Skeletal muscle tissue (tissue), 5 donors: Measurements from ENCODE around the gene PDE3B. TPM values are rescaled to one million over a fixed set of nuclear protein-coding genes. Genes with fewer than 3 reads are reported as not detected.

Experiments
- H3K27ac ChIP-seq: one replicate; pipeline ENCODE4 v1.7.0; 2013; ENCODE audit warnings: mild to moderate bottlenecking, low read depth, low read length, inconsistent platforms
- H3K27me3 ChIP-seq, 3 donors: one replicate each; pipeline ENCODE4 v1.7.0; 2013; ENCODE audit warnings: low read length in 3 of 3; ENCODE audit not compliant: control insufficient read depth in 3 of 3, insufficient read depth in 3 of 3
- H3K36me3 ChIP-seq, 3 donors: one replicate each; pipeline ENCODE4 v1.7.0; 2013; ENCODE audit warnings: low read length in 3 of 3; ENCODE audit not compliant: control insufficient read depth in 3 of 3, insufficient read depth in 3 of 3
- H3K4me1 ChIP-seq, 3 donors: one replicate each; pipeline ENCODE4 v1.7.0; 2013; ENCODE audit warnings: low read length in 3 of 3, mild to moderate bottlenecking in 3 of 3; ENCODE audit not compliant: control insufficient read depth in 3 of 3, insufficient read depth in 3 of 3
- H3K4me3 ChIP-seq, 3 donors: one replicate each; pipeline ENCODE4 v1.7.0; 2013; ENCODE audit warnings: low read length in 3 of 3
- H3K9ac ChIP-seq, 3 donors: one replicate each; pipeline ENCODE4 v1.7.0; 2013; ENCODE audit warnings: low read length in 3 of 3, mild to moderate bottlenecking in 3 of 3, moderate library complexity in 2 of 3, low read depth in 1 of 3
- H3K9me3 ChIP-seq, 3 donors: one replicate each; pipeline ENCODE4 v1.7.0; 2013; ENCODE audit warnings: low read length in 3 of 3; ENCODE audit not compliant: control insufficient read depth in 3 of 3
- small RNA-seq: library from RNA; depleted of rRNA; stranded (forward); fragments of <200 nt; gene quantifications from one replicate; pipeline ENCODE3, GENCODE V24; 2014
- total RNA-seq: library from RNA; depleted of rRNA; stranded (reverse); fragments of >200 nt; gene quantifications from one replicate; pipeline ENCODE4 v1.2.3, GENCODE V29; 2014
- donor health status: Osteomylitis.

The PDE3B gene
- total RNA-seq, 1 donor from 2014 or later, result 5.2 TPM

DNA sequence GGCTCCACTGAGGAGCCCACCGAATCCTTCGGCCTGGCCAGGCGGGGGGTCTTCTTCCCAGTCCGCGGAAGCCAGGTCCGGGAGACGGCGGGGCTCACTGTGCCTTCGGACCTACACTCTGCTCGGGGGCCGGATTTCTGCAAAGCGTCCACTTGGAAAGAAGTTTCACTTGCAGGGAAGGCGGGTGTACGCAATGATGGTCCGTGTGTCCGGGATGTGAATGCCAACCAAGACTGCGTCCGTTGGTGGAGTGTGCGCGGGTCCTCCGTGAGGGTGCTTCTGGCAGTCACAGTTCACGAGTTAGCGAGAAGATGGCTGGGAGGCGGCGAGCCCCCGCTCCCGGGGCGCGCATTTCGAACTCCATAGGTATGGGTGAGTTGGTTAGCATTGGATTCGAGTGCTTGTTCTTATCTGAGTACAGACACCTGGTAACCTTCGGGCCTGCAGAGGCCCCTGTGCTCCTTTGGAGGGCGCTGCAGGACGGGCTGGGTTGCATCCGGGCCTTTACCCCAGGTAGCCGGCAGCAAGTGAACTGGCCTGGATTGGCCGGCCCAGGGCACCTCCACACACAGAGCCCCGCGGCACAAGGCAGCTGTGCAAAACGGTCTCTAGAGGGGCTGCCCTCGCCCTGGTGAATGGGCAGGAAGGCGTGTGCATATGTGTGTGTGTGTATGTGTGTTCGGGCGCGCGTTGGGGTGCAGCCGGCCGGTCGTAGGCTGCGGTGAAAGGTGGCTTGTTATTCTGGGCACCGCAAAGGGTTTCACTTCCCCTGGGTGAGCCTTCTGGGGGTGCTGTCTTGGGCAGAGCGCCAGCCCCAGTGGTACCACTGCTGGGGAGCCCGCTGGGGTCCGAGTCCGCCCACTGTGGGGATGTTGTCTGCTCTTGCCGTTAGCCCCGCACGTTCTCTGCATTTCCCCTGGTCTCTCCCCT is 261.8 kb downstream of the PDE3B start:
- no peak overlapping the region for H3K27ac ChIP-seq
- peaks cover 0 to 23% (median 7%) of the 10 kb centered on the region in 3 donors for H3K27me3 ChIP-seq
- H3K4me1 ChIP-seq, result peaks cover 13 to 14% (median 13%) of the 10 kb centered on the region in 3 donors
- H3K4me3 ChIP-seq, result peak overlapping the region; percentile 71 to 77 (median 72)
- no peaks in the 10 kb centered on the region for H3K36me3 ChIP-seq
- peak overlapping the region; percentile 33 to 60 (median 58) for H3K9ac ChIP-seq
- H3K9me3 ChIP-seq, result no peaks in the 10 kb centered on the region

DNA sequence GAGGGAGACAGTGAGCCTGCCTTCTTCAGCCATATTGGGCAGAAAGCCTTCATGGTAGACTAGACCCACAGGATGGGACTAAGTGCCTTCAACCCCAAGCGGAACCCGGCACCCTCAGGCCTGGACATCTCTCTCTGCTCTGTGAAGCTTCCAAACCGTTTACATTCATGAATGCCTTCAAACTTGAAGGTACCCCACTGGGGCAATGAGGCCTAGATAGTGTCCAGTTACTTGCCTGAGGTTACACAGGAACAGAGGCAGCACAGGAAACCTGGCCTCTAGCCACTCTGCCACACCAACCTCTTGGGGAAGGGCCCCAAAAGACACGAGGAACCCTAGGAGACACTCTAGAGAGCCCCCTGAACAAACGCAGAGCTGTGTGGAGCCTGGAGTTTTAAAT is 263.0 kb downstream of the PDE3B start:
- Histone ChIP-seq H3K4me3 (no peak overlapping the region), H3K4me1 (peaks cover 13 to 14% (median 13%) of the 10 kb centered on the region in 3 donors), H3K9ac (no peak overlapping the region), H3K27ac (no peak overlapping the region), H3K27me3 (peaks cover 0 to 23% (median 7%) of the 10 kb centered on the region in 3 donors), H3K9me3 (no peaks in the 10 kb centered on the region), H3K36me3 (no peaks in the 10 kb centered on the region)

DNA sequence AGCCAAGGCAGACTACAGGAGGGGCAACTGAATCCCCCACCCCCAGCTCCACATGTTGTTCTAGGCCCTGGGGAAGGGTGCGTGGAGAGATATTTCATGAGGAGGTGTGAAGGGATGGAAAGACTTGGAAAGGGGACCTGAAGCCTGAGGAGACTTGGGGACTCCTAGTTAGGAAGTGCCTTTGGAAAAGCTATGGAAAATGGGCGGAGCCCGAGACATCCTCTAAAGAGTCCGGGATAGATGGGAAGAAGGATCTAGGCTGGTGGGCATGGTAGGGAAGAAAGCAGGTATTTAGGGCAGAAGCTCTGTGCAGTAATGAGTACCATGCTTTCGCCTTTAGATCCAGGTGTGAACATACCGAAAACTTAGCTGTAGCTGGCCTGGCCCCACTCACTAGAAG is 263.4 kb downstream of the PDE3B start:
- H3K4me3 ChIP-seq, result no peak overlapping the region
- H3K9me3 ChIP-seq, result no peaks in the 10 kb centered on the region
- no peaks in the 10 kb centered on the region for H3K36me3 ChIP-seq
- peaks cover 0 to 23% (median 7%) of the 10 kb centered on the region in 3 donors for H3K27me3 ChIP-seq
- no peak overlapping the region for H3K9ac ChIP-seq
- peaks cover 13 to 14% (median 13%) of the 10 kb centered on the region in 3 donors for H3K4me1 ChIP-seq
- no peak overlapping the region for H3K27ac ChIP-seq

DNA sequence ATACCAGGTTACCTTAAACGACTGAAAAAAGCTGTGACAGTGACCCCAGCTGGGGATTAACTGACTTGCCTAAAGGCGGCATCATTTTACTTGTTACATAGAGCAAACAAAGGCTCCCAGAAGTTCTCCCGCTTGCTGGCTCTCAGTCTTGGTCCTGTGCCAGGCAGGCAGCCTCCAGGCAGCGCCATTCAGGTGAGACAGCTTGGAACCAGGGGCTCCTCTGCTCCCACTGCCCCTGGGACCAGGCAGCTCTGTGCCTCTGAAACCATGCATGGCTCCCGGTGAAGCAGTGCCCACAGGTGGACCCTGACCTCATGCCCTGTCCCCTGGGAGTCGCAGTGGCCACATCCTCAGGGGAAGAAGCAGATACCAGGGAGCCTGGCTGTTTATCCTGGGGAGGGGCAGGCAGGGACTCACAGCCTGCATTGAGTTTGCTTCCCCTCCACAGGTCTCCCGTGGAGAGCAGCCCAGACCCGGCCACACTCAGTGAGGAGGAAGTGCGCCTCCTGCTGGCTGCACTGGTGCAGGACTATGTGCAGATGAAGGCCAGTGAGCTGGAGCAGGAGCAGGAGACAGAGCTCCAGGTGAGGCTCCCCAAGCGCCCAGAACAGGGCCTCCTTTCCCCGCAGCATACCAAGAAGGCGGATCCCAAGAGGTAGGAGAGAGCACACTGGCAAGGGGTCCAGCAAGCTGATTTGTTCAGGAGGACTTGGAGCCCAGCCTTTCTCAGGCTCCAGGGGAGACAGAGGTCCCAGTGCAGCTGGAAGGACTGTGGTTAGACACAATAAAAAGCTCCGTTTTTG is 264.0 kb downstream of the PDE3B start:
- Histone ChIP-seq H3K9me3 (no peaks in the 10 kb centered on the region), H3K27me3 (peaks cover 0 to 21% (median 7%) of the 10 kb centered on the region in 3 donors), H3K36me3 (no peaks in the 10 kb centered on the region), H3K9ac (no peak overlapping the region), H3K4me1 (peaks cover 13 to 14% (median 13%) of the 10 kb centered on the region in 3 donors), H3K4me3 (no peak overlapping the region), H3K27ac (no peak overlapping the region)

DNA sequence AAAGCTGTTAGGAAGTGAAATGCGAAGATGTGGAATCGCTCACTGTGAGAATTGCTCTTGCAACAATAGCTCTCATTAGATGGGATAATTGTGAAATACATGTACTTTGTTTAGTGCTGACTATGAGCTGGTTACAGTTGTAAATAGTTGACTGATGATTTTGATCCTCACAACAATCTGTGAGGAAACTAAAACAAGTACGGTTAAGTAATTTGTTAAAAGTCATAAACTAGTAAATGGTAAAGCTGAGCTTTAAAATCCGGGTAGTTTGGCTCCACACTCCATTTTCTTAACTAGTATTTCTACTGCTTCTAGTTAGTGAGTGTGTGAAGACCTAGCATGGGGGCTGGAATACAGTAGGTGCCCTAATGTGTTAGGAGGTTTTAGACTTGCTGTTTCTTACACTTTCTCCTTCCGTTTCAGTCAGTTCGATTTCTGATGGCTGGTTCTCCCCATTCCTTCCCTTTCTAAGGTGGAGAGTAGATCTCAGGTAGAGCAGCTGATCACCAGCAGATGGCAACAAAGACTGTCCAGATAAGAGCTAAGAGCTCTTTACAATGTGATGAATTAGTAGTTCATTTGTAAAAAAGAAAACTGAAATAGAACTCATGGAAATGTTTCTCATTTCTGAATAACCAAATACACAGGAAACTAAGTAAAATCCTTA is 264.7 kb downstream of the PDE3B start:
- no peaks in the 10 kb centered on the region for H3K36me3 ChIP-seq
- H3K9ac ChIP-seq, result no peak overlapping the region
- H3K9me3 ChIP-seq, result no peaks in the 10 kb centered on the region
- no peak overlapping the region for H3K27ac ChIP-seq
- H3K4me3 ChIP-seq, result no peak overlapping the region
- H3K4me1 ChIP-seq, result peaks cover 13 to 14% (median 13%) of the 10 kb centered on the region in 3 donors
- H3K27me3 ChIP-seq, result peaks cover 0 to 18% (median 7%) of the 10 kb centered on the region in 3 donors

DNA sequence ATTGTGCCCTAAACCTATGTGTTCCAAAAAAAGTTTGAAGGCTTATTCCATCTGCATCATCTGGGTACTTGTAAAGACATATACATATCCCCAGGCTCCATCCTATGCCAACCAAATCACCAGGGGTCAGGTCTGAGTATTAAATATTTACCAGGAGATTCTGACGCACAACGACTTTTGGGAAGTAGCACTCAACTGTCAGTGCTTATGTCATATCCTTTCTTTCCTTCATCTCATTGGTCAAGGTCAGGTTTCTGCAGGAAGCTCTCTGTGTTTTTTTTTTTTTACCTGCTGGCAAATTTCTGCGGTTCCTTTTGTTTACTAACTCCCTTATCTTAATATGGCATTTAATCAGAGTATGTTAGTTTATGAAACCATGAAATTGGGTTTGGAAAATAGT is 270.9 kb downstream of the PDE3B start:
- Histone ChIP-seq H3K9me3 (no peaks in the 10 kb centered on the region), H3K27ac (no peak overlapping the region), H3K4me3 (no peak overlapping the region), H3K36me3 (no peaks in the 10 kb centered on the region), H3K27me3 (no peaks in the 10 kb centered on the region), H3K4me1 (no peaks in the 10 kb centered on the region), H3K9ac (no peak overlapping the region)

DNA sequence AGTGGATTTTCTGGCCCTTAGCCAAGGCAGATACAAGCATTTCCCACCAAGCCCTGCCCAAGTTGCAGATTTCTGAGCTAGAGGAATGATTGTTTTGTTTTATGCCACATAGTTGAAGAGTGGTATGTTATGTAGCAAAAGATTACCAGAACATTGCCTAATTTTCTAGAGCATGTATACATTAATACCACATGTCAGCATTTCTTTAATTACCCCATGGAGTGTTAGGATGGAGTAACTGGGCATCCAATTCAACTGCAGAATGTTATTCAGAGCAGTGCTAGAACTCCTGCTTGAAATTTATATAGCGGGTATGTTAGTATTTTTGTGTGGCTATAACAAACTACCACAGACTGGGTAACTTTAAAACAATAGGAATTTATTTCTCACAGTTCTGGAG is 272.8 kb downstream of the PDE3B start:
- Histone ChIP-seq H3K4me1 (no peaks in the 10 kb centered on the region), H3K9ac (no peak overlapping the region), H3K36me3 (no peaks in the 10 kb centered on the region), H3K27ac (no peak overlapping the region), H3K9me3 (no peaks in the 10 kb centered on the region), H3K27me3 (no peaks in the 10 kb centered on the region), H3K4me3 (no peak overlapping the region)

Small RNAs within 50 kb of the gene (small RNA-seq; reads per million reads assigned to genes)
- not detected for gene CALCP

Other genes starting within 250 kb of the PDE3B start
- gene COPB1, start 144.0 kb upstream of the PDE3B start, total RNA-seq, result 134 TPM
- gene PSMA1, start 123.4 kb upstream of the PDE3B start, total RNA-seq, result 160 TPM
- gene CYP2R1, start 248.4 kb downstream of the PDE3B start, total RNA-seq, result 9.9 TPM